T-helper 1 cell treated with Interleukin-12 subunit alpha and Interleukin-12 subunit beta and Interleukin-4 antibody, amounts not matched to agents 30 ng/mL and 1 ng/mL, for 36 hours (primary cell): ENCODE results near the gene PAQR4. TPM values are rescaled to one million over a fixed set of nuclear protein-coding genes. Genes with fewer than 3 reads are reported as not detected.

Source experiments
- intact Hi-C: fragments of 100-400 bp; cut with micrococcal nuclease; formaldehyde crosslinking; loops from one replicate; pipeline ENCODE4 v1.15.1; 2024
- total RNA-seq: library from RNA; stranded (reverse); gene quantifications from 2 replicates; pipeline ENCODE4 v1.2.3, GENCODE V29; 2022

The PAQR4 gene
- total RNA-seq, 1 donor from 2014 or later, result 31.9 TPM

DNA sequence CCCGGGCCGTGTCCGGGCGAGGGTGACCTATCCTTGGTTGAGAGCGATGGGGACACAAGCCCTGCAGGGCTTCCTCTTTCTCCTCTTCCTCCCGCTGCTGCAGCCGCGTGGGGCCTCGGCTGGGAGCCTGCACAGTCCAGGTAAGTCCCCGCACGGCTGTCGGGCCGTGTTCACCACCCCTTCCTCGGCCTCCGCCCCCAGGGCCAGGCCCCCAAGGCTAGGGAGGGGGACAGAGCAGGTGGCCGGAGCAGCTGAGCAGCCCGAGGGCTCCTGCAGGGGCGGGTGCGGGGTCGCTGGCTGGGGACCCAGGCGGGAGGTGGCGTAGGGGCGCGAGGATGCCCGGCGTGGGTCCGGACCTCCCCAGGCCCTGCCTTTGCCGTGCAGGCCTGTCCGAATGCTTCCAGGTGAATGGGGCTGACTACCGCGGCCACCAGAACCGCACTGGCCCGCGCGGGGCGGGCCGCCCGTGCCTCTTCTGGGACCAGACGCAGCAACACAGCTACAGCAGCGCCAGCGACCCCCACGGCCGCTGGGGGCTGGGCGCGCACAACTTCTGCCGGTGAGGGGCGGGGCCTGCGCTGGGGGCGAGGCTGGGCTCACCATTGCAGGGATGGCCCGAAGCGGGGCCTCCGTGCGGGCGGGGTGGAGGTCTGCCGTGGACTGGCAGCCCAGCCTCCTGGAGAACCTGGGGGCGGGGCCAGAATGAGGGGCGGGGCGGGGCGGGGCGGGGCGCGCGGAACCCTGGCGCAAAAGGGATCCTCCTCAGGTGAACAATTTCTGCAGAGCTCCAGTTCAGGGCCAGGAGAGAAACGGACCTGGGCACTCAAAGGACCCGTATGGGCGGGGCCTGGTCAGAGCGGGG lies 4.4 kb upstream of the PAQR4 start:
- intact Hi-C loops, result no loop called here

DNA sequence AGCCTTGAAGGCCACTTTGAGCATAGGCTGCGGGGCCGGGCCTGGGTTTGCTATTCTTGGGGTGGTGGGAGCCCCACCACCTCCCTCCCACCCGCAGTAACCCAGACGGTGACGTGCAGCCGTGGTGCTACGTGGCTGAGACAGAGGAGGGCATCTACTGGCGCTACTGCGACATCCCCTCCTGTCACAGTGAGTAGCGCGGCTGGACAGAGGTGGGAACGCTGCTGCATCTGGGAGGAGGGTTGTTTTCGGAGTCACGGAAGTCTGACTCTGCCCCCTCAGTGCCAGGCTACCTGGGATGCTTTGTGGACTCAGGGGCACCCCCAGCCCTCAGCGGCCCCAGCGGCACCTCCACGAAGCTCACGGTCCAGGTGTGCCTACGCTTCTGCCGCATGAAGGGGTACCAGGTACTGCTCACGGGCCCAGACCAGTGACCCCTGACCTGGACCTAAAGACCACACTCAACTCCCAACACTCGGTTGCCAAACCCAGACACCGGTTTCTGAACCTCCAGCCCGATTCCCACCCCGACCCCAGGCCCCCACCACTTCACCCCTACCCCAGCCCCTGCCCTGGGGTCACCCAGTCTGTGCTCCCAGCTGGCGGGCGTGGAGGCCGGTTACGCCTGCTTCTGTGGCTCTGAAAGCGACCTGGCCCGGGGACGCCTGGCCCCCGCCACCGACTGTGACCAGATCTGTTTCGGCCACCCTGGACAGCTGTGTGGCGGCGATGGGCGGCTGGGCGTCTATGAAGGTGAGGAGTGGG lies 2.9 kb upstream of the PAQR4 start:
- intact Hi-C loops, result no loop called here

DNA sequence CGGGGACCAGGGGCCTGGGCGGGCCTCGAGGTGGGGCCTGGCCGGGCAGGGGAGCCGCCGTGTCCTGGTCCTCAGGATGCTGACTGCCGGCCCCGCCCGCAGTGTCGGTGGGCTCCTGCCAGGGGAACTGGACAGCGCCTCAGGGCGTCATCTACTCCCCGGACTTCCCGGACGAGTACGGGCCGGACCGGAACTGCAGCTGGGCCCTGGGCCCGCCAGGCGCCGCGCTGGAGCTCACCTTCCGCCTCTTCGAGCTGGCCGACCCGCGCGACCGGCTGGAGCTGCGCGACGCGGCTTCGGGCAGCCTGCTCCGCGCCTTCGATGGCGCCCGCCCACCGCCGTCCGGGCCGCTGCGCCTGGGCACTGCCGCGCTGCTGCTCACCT lies 2.3 kb upstream of the PAQR4 start:
- intact Hi-C loops, result no loop called here

DNA sequence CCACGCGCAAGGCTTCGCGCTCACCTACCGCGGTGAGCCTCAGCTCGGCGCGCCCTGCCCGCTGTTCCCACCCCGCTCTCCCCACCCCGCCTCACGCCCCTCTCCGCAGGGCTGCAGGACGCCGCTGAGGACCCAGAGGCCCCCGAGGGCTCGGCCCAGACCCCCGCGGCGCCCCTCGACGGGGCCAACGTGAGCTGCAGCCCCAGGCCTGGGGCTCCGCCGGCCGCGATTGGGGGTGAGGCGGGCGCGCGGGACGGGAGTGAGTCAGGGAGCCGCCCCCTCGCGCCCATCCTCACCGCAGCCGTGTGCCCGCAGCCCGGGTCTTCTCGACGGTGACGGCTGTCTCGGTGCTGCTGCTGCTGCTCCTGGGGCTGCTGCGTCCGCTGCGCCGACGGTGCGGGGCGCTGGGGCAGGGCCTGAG lies 1.9 kb upstream of the PAQR4 start:
- intact Hi-C loops, result no loop called here

DNA sequence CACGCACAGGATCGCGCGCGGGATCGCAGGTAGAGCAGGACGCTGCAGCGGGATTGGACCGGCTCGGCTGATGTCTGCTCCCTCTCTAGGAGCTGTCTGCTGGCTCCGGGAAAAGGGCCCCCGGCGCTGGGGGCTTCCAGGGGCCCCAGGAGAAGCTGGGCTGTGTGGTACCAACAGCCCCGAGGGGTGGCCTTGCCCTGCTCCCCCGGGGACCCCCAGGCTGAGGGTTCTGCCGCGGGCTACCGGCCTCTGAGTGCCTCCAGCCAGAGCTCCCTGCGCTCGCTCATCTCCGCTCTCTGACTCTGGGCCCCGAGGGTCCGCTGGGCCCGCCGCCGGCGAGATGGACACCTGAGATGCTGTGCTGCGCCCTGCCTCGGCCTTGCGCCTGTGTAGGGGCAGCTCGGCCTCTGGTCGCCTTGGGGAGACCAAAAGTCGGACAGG lies 1.4 kb upstream of the PAQR4 start:
- intact Hi-C loops, result loop anchor here (2.0 kb wide), 2 partner anchors 63 to 85 kb away; partner anchors contain the start of gene FLYWCH2

DNA sequence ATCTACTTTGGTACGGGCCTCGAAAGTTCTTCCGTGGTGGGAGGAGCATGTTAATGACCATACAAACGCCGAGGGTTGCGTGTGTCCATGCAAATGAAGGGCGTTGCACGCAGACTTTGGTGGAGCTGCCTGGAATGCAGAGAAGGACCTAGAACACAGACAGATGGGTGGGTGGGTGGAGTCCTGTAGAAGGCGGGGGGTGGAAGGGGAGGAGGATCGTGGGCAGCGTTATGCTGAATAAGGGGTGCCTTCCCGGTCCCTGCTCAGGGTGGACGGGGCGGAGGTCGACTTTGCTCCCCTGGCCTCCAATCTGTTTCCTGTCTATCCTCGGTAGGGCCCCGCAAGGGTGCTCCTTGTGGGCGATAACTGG lies 795 bp upstream of the PAQR4 start:
- intact Hi-C loops, result loop anchor here (2.0 kb wide), 2 partner anchors 64 to 86 kb away; partner anchors contain the start of gene FLYWCH2

DNA sequence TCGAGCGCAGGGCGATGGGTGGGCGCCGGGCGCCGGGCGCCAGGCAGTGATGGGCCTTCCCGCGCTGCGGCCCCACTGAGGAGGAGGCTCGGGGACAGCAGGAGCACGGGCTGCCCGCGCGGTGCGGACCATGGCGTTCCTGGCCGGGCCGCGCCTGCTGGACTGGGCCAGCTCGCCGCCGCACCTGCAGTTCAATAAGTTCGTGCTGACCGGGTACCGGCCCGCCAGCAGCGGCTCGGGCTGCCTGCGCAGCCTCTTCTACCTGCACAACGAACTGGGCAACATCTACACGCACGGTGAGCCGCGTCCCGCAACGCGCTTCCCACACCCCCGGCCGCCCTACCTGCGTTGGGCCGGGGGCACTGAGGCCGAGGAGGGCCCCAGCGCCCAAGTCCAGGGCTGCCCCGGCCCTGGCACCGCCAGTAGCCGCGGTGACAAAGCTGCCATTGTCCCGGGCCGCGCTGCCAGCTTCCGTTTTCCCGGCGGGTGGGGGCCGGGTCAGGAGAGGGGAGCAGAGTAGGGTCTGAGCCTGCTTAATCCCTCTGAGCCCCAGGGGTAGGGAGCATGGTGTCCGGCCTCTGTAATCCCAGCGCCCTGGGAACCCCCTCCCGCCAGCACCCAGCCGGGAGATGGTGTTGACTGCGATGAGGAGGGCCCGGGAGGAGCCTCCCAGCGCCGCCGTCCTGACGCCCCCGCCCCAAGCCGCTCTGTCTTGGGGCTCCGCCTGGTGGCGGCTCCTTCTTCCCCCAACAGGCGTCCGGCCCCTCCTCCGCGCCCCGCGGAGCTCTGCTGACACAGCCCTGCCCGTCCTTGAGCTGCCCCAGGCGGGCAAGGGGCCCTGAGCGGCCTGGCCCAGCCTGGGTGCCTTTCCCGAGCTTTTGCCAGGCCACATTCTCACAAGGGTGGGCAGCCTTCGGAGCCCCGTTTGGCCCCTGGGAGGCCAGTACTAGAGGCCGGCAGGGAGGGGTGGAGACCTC lies 685 bp downstream of the PAQR4 start:
- intact Hi-C loops, result loop anchor here (1.0 to 2.0 kb wide), 6 partner anchors 10 to 87 kb away; partner anchors contain the start of genes FLYWCH2, PKMYT1 and TNFRSF12A

DNA sequence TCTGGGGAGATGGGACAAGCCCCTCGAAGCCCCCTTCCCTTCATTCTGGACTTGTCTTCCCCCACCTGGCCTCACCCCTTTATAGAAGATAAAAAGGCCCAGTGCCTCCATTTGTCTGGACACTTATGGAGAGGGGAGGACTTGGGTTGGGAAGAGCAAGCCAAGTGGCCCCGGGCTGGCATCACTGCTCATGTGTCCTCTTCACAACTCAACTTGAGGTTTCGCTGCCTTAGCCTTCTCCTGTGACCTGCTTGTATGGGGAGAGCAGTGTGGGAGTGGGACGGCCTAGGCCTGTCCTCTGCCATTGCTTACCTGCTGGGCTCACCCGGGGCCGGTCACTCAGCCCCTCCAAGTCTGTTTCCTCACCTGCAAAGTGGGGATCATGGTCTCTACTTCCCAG lies 1.4 kb downstream of the PAQR4 start:
- intact Hi-C loops, result loop anchor here (1.0 kb wide), 1 partner anchor 34 kb away; no protein-coding TSS in a partner anchor

DNA sequence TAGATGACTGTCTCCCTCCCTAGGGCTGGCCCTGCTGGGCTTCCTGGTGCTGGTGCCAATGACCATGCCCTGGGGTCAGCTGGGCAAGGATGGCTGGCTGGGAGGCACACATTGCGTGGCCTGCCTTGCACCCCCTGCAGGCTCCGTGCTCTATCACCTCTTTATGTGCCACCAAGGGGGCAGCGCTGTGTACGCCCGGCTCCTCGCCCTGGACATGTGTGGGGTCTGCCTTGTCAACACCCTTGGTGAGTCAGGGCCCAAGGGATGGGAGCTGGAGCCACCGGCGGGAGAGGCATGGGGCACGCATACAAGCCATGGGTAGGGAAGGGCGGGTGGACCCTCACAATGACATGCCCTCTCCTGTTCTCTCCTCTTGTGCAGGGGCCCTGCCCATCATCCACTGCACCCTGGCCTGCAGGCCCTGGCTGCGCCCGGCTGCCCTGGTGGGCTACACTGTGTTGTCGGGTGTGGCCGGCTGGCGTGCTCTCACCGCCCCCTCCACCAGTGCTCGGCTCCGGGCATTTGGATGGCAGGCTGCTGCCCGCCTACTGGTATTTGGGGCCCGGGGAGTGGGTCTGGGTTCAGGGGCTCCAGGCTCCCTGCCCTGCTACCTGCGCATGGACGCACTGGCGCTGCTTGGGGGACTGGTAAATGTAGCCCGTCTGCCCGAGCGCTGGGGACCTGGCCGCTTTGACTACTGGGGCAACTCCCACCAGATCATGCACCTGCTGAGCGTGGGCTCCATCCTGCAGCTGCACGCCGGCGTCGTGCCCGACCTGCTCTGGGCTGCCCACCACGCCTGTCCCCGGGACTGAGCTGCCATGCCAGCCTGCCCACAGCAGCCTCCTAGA lies 2.2 kb downstream of the PAQR4 start:
- intact Hi-C loops, result no loop called here

DNA sequence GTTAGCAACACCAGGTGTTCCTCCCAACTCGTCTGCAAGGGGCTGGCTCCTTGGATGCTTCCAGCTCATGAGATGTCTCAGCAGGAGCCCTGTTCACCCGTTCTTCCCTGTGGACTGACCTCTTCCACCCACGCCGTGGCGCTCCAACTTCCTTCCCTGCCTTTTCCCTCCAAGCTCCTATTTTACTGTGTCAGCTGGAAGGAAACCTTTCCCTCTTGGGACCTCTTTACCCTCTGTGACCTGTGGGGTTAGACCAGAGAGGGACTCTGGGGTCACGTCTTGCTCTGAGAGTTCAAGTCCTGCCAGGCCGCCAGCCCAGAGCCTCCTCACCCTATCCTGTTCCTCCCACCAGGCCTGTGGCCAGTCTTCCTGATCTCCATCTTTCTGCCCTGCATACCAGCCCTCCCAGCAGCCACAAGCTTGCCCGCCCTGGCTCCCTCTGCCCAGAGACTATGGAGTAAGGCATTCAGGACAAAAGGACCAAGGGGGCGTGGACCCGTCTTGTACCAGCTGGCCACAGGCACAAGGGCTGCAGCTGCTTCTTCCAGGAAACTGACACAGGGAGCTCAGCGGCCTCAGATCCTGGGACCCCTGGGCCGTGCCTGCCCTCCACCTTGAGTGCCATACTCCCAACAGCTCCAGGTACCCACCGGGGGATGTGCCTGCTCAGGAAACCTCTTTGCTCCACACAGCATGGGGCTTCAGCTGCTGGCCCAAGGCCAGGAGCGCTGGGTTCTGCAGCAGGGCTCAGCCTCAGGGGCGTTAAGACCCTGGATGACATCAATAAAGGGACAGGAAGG lies 3.0 kb downstream of the PAQR4 start:
- intact Hi-C loops, result no loop called here

DNA sequence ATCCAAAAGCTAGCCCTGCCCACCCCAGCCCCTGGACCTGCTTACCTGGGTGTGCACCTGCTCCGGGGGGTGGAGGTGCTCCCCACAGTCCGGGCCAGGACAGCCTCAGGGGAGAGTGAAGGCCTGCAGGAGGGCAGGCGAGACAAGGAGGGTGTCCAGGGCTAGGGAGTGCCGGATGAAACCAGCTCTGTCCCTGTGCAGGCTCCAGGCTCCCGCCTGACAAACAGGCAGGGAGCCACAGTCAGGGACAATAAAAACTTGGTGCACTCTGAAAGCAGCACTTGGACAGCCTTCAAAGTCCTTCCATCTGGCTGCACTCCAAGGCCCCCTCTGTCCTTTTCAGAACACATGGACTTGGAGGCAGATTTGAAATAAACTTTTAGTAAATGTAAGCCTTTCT lies 3.9 kb downstream of the PAQR4 start:
- intact Hi-C loops, result no loop called here

DNA sequence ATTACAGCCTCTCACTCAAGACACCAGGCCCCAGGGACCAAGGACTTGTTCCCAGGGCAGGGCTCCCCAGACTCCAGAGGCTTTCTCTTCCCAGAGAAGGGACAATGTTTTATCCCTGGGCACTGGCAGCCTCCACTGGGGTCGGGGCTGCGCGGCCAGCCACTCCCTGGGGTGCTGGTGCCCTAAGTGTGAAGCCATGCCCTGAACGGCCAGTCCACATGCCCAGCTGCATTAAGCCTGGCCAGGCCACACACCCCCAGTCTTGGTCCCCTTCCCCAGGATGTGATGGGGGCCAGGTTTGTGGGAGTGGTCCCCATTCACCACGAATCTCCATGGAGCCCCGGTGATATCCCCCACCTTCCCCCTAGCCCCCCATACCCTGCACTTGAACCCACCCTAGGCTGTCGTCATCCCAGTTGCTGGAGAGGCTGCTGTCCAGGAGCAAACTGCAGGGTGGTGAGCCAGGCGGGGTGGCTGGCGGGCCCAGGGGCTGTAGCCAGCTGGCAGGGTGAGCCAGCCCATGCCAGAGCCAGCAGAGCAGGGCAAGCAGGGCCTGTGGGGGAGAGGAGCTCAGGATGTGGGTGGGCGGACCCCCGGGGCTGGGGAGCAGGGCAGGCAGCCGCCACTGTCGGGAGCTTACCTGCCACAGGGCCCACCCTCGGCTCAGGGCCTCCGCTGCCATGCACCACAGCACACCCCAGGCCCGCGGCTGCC lies 4.6 kb downstream of the PAQR4 start:
- intact Hi-C loops, result no loop called here

DNA sequence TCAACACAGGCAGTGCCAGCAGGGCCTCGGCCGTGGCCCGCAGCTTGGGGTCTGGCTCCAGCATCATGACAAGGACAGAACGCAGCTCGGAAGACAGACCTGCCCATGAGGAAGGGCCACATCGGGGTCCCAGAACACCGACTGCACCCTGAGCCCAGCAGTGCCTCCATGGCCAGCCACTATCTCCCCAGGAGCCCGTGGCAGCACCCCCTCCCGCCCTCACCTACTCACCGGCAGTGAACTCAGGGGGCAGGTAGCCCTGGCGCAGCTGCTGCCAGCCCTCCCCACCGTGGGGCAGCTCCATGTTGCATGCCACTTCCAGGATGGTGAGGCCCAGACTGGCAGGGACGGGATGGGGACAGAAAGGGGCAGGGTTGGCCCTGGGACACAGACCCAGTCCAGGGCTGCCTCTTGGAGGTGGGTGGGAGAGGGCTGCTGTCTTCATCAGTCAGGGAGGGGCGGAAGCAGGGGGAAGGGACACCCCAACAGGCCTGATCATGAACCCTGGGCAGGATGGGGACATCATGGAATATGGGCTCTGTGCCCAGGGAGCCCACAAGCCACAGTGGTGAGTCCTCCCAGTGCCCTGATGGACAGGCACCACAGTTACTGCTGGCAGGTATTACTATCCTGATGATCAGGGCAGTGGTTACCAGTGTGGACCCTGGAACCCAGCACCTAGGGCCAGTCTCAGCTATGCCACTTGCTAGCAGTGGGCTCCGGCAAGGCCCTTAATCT lies 5.3 kb downstream of the PAQR4 start:
- intact Hi-C loops, result no loop called here

DNA sequence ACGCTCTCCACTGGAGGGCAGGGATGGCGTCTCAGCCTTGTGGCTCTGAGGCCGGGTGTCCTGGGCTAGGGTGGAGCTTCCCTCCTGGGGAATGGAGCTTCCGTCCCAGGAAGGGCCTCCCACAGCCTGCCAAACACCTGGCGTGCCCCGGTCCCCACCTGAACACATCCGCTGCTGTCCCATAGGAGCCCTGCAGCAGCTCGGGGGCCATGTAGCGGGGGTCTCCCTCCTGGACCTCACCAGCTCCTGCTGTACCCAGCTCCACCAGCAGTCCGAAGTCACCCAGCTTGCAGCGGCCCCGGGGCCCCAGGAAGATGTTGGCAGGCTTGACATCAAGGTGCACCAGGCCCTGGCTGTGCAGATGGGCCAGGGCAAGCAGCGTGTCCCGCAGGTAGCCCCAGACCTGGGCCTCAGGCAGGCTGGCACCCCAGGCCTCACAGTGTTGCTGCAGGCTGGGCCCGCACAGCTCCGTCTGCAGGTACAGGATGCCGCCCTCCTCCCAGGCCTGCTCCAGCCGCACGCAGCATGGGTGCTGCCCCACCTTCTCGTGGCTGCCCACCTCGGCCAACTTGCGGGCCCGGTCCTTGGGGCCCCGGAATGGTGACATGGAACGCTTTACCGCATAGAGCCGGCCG lies 6.1 kb downstream of the PAQR4 start:
- intact Hi-C loops, result no loop called here

DNA sequence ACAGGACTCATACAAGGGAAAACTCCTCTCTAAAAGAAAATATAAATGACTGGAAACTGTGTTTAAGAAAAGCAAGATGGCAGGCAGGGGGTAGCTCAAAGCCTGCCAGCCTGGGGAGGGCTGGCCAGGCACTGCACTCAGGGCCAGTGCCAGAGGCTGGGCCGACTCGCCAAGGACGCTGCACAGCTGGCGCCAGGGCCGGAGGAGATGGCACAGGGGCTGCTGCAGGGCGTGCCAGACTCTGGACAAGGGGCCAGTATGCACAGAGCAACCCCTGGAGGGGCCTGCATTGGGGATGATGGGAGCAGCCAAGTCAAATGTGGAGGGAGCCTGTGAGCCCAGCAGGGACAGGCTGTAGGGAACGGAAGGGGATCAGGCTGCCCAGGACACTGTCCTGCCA lies 7.1 kb downstream of the PAQR4 start:
- intact Hi-C loops, result no loop called here

DNA sequence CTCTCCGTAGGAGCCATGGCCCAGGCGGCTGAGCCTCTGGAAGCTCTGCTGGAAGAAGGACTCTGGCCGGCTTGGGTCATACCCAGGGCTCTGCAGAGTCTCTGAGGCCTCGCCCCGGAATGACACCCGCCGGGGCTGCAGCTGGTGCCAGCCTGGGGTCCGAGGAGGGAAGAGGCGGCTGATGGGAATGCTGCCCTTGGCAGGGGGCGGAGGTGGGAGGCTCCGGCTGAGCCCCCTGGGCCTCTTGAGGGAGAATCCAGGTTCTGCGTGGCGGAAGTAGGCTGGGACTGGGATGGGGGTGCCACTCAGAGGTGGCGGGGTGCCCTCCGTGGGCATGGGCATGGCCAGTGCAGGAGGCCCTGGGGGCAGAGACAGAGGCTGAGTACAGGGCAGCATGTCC lies 7.5 kb downstream of the PAQR4 start:
- intact Hi-C loops, result no loop called here

DNA sequence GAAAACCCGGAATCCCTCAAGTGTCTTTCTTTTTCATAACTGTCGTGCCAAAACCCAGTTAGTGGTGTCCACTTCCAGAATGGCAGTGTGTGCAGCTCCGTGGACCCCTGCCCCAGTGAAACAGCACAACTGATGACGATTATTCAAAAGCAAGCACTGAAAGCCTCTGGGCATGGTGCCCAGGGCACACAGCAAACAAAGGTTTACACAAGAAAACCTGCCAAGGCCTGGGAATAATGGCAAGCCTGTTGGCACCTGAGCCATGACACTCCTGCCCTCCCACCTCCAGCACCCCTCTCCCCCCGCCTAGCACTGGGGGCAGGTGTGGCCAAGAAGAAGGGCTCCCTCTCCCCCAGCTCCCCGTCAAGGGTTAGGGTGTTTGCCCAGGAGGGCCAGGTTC lies 8.3 kb downstream of the PAQR4 start:
- intact Hi-C loops, result no loop called here
